ENCODE data around the gene GLIS1.

Gene GLIS1

DNA sequence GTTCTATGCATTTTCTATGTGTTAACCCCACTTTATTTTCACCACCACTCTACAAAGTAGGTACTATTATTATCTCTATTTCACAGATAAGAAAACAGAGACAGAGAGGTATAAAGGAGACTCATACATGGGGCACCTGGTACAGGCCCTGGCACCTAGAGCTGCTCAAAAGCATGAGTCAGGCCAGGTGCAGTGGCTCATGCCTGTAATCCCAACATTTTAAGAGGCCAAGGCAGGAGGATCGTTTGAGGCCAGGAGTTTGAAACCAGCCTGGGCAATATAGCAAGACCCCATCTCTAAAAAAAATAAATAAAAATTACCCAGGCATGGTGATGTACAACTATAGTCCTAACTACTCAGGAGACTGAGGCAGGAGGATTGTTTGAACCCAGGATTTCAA is 35.8 kb downstream of the GLIS1 start:
- Histone ChIP-seq H3K27me3 (ENCODE audit: control insufficient read depth, low read length) (peaks cover 6% of the 10 kb centered on the region; the same call in 1 of the 2 replicates), H3K9me2 (replicated peaks; ENCODE audit: control insufficient read depth, low read length) (no peaks in the 10 kb centered on the region), H3K9me3 (ENCODE audit: control insufficient read depth, insufficient read depth, low read length) (no peaks in the 10 kb centered on the region), H3K36me3 (ENCODE audit: control insufficient read depth, low read length) (no peaks in the 10 kb centered on the region), H4K20me1 (ENCODE audit: control insufficient read depth, insufficient read depth, low read depth, low read length) (no peaks in the 10 kb centered on the region), H3K79me2 (ENCODE audit: control insufficient read depth, low read length) (no peaks in the 10 kb centered on the region), H3K27ac (ENCODE audit: low read depth, low read length) (no peak overlapping the region), H3K4me1 (ENCODE audit: control insufficient read depth, low read length) (no peaks in the 10 kb centered on the region), H3F3A (ENCODE audit: control insufficient read depth, insufficient read depth) (no peaks in the 10 kb centered on the region), H3K4me2 (ENCODE audit: low read length) (no peak overlapping the region), H3K4me3 (ENCODE audit: low read length) (no peak overlapping the region)
- TF ChIP-seq, protein P1, sequence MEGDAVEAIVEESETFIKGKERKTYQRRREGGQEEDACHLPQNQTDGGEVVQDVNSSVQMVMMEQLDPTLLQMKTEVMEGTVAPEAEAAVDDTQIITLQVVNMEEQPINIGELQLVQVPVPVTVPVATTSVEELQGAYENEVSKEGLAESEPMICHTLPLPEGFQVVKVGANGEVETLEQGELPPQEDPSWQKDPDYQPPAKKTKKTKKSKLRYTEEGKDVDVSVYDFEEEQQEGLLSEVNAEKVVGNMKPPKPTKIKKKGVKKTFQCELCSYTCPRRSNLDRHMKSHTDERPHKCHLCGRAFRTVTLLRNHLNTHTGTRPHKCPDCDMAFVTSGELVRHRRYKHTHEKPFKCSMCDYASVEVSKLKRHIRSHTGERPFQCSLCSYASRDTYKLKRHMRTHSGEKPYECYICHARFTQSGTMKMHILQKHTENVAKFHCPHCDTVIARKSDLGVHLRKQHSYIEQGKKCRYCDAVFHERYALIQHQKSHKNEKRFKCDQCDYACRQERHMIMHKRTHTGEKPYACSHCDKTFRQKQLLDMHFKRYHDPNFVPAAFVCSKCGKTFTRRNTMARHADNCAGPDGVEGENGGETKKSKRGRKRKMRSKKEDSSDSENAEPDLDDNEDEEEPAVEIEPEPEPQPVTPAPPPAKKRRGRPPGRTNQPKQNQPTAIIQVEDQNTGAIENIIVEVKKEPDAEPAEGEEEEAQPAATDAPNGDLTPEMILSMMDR (IDR thresholded peaks at IDR 0.05; ENCODE audit: low read depth, low read length, poor library complexity, severe bottlenecking), result no peak
- TF ChIP-seq EZH2phosphoT487 (IDR thresholded peaks at IDR 0.05; ENCODE audit: borderline replicate concordance, low read length), result no peak

DNA sequence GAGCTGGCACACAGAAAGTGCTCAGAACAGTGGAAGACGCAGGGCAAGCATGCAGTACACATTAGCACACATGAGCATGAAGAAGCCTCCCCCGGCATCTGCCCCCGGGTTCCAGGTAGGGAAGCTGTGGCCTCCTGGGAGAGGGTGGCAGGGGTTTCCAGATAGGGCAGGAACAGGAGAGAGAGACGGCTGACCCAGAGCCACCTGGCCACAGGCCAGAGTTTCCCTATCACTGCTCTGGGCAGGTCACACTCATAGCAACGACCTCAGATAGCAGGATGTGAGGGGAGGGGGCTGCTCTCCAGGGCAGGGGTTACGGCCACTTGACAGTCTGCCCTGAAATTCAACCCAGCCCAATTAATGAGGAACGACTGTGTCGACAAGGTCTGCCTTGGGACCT is 36.6 kb downstream of the GLIS1 start:
- Histone ChIP-seq H3K27me3 (ENCODE audit: control insufficient read depth, low read length) (peaks cover 6% of the 10 kb centered on the region; the same call in 1 of the 2 replicates), H3K4me2 (ENCODE audit: low read length) (no peak overlapping the region), H3K27ac (ENCODE audit: low read depth, low read length) (no peak overlapping the region), H3K4me3 (ENCODE audit: low read length) (no peak overlapping the region), H3K36me3 (ENCODE audit: control insufficient read depth, low read length) (no peaks in the 10 kb centered on the region), H3F3A (ENCODE audit: control insufficient read depth, insufficient read depth) (no peaks in the 10 kb centered on the region), H4K20me1 (ENCODE audit: control insufficient read depth, insufficient read depth, low read depth, low read length) (no peaks in the 10 kb centered on the region), H3K9me2 (replicated peaks; ENCODE audit: control insufficient read depth, low read length) (no peaks in the 10 kb centered on the region), H3K79me2 (ENCODE audit: control insufficient read depth, low read length) (no peaks in the 10 kb centered on the region), H3K4me1 (ENCODE audit: control insufficient read depth, low read length) (no peaks in the 10 kb centered on the region), H3K9me3 (ENCODE audit: control insufficient read depth, insufficient read depth, low read length) (no peaks in the 10 kb centered on the region)
- TF ChIP-seq, protein P1 (IDR thresholded peaks at IDR 0.05; ENCODE audit: low read depth, low read length, poor library complexity, severe bottlenecking), result no peak
- no peak for TF ChIP-seq EZH2phosphoT487 (IDR thresholded peaks at IDR 0.05; ENCODE audit: borderline replicate concordance, low read length)

DNA sequence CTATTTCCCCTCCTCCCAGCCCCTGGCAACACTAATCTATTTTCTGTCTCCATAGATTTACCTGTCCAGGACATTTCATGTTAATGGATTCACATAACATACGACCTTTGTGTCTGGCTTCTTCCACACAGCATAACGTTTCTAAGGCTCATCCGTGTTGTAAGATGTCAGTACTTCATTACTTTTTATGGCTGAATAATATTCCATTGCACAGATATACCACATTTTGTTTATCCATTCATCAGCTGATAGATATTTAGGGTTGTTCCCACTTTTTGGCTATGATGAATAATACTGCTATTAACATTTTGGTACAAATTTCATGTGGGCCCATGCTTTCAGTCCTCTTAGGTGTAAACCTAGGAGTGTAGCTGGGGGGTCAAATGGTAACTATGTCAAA is 38.2 kb downstream of the GLIS1 start:
- Histone ChIP-seq H3K27me3 (ENCODE audit: control insufficient read depth, low read length) (peaks cover 6% of the 10 kb centered on the region; the same call in 1 of the 2 replicates), H3K27ac (ENCODE audit: low read depth, low read length) (no peak overlapping the region), H3F3A (ENCODE audit: control insufficient read depth, insufficient read depth) (no peaks in the 10 kb centered on the region), H3K36me3 (ENCODE audit: control insufficient read depth, low read length) (no peaks in the 10 kb centered on the region), H3K9me2 (replicated peaks; ENCODE audit: control insufficient read depth, low read length) (no peaks in the 10 kb centered on the region), H3K4me1 (ENCODE audit: control insufficient read depth, low read length) (no peaks in the 10 kb centered on the region), H3K4me3 (ENCODE audit: low read length) (no peak overlapping the region), H3K4me2 (ENCODE audit: low read length) (no peak overlapping the region), H4K20me1 (ENCODE audit: control insufficient read depth, insufficient read depth, low read depth, low read length) (no peaks in the 10 kb centered on the region), H3K9me3 (ENCODE audit: control insufficient read depth, insufficient read depth, low read length) (no peaks in the 10 kb centered on the region), H3K79me2 (ENCODE audit: control insufficient read depth, low read length) (no peaks in the 10 kb centered on the region)
- TF ChIP-seq EZH2phosphoT487 (IDR thresholded peaks at IDR 0.05; ENCODE audit: borderline replicate concordance, low read length), result no peak
- TF ChIP-seq, protein P1 (IDR thresholded peaks at IDR 0.05; ENCODE audit: low read depth, low read length, poor library complexity, severe bottlenecking), result no peak

Measured in DOHH2 (cell line).